GM19397 (cell line): ENCODE results near the gene AP4S1.

Experiments
- ATAC-seq: cut with Tn5 transposase; IDR thresholded peaks from one replicate; pipeline ENCODE4 v1.9.1; 2021; ENCODE audit warnings: mild to moderate bottlenecking, moderate library complexity; ENCODE audit not compliant: unreplicated experiment

The AP4S1 gene

GRCh38 chr14:31127690-31128089 lies 102.2 kb downstream of the AP4S1 start:
- ATAC-seq = no peak

- ATAC-seq = peak; percentile 64
Measured at GRCh38 chr14:31128601-31129526, 103.4 kb downstream of the AP4S1 start.

GRCh38 chr14:31133133-31133532 lies 107.7 kb downstream of the AP4S1 start:
- ATAC-seq = no peak

GRCh38 chr14:31137214-31137889 lies 111.9 kb downstream of the AP4S1 start:
- no peak for ATAC-seq

- ATAC-seq = no peak
Measured at GRCh38 chr14:31138301-31138700, 112.9 kb downstream of the AP4S1 start.

- ATAC-seq = no peak
Measured at GRCh38 chr14:31139301-31139847, 113.9 kb downstream of the AP4S1 start.

GRCh38 chr14:31142455-31143087 lies 117.1 kb downstream of the AP4S1 start:
- no peak for ATAC-seq
